HUES64 (cell line): ENCODE data around the gene IL17RC.

Experiments
- H3K27ac ChIP-seq: 2 replicates; pipeline ENCODE4 v1.7.0; 2013; ENCODE audit warnings: low read depth, low read length, inconsistent platforms
- H3K27me3 ChIP-seq: 2 replicates; pipeline ENCODE4 v1.6.1; 2013; ENCODE audit warnings: mild to moderate bottlenecking, low read length; ENCODE audit not compliant: insufficient read depth
- H3K36me3 ChIP-seq: 2 replicates; pipeline ENCODE4 v1.6.1; 2013; ENCODE audit warnings: mild to moderate bottlenecking, low read length; ENCODE audit not compliant: insufficient read depth
- H3K4me1 ChIP-seq: 2 replicates; pipeline ENCODE4 v1.6.1; 2013; ENCODE audit warnings: mild to moderate bottlenecking, low read length, moderate library complexity; ENCODE audit not compliant: insufficient read depth
- H3K4me3 ChIP-seq: 2 replicates; pipeline ENCODE4 v1.5.1; 2013; ENCODE audit warnings: mild to moderate bottlenecking, low read length, moderate library complexity
- H3K9ac ChIP-seq: 2 replicates; pipeline ENCODE4 v1.6.1; 2013; ENCODE audit warnings: mild to moderate bottlenecking, low read depth, low read length
- H3K9me3 ChIP-seq: 2 replicates; pipeline ENCODE4 v1.6.1; 2013; ENCODE audit warnings: low read depth, low read length; ENCODE audit not compliant: insufficient read depth
- WGBS: fragments of 150-250, 120-280 bp; methylation state at CpG from one replicate; pipeline ENCODE4 v1.1.7; 2013; ENCODE audit warnings: missing lambda C conversion rate; 5-methylcytosine and 5-hydroxymethylcytosine counted together

Gene IL17RC

GRCh38 chr3:9969632-9970019 lies 52.7 kb downstream of the IL17RC start:
- WGBS: 93% methylated on average over 4 of the region's 4 CpGs
- peaks cover 69% of the 10 kb centered on the region for H3K36me3 ChIP-seq
- H3K27me3 ChIP-seq: no peaks in the 10 kb centered on the region
- no peak overlapping the region for H3K4me3 ChIP-seq
- no peaks in the 10 kb centered on the region for H3K9me3 ChIP-seq
- H3K27ac ChIP-seq: no peak overlapping the region
- no peaks in the 10 kb centered on the region for H3K4me1 ChIP-seq
- H3K9ac ChIP-seq: no peak overlapping the region

GRCh38 chr3:9970020-9970652 lies 53.2 kb downstream of the IL17RC start:
- 95% methylated on average over 3 of the region's 3 CpGs for WGBS
- H3K27me3 ChIP-seq: no peaks in the 10 kb centered on the region
- no peak overlapping the region for H3K4me3 ChIP-seq
- no peaks in the 10 kb centered on the region for H3K4me1 ChIP-seq
- peaks cover 72% of the 10 kb centered on the region for H3K36me3 ChIP-seq
- H3K9me3 ChIP-seq: no peaks in the 10 kb centered on the region
- H3K27ac ChIP-seq: no peak overlapping the region
- no peak overlapping the region for H3K9ac ChIP-seq

- Histone ChIP-seq H3K9me3 (no peaks in the 10 kb centered on the region), H3K9ac (no peak overlapping the region), H3K4me1 (no peaks in the 10 kb centered on the region), H3K4me3 (no peak overlapping the region), H3K27me3 (no peaks in the 10 kb centered on the region), H3K27ac (no peak overlapping the region; the same call in 1 of the 2 replicates), H3K36me3 (peaks cover 61% of the 10 kb centered on the region)
- WGBS: 86% methylated on average over 5 of the region's 7 CpGs
These were observed 60.1 kb downstream of the IL17RC start for GRCh38 chr3:9976721-9977709.

DNA sequence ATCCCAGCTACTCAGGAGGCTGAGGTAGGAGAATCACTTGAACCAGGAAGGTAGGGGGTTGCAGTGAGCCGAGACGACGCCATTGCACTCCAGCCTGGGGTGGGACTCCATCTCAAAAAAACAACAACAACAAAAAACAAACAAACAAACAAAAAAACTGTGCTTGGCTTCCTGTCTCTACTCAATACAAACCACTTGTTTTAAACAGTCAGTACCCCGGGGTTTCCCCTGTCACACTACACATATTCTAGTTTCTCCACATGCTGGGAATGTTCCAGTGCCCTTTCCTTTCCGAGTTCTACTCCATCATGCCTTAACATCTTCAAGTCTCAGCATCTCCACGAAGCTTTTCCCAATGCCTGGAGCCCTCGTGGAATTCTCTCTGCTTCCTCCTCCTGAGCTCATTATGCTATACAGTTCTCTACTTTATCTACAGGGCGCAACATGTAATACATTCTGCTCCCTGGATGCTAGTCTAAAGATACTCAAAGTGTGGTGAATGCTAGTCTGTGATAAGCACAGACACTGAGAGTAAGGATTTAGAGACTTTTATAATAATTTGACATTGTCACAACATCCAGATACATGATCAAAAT lies 61.9 kb downstream of the IL17RC start:
- Histone ChIP-seq H3K9ac (no peak overlapping the region), H3K27ac (no peak overlapping the region), H3K4me3 (no peak overlapping the region), H3K9me3 (no peaks in the 10 kb centered on the region), H3K27me3 (no peaks in the 10 kb centered on the region), H3K36me3 (peaks cover 46% of the 10 kb centered on the region), H3K4me1 (no peaks in the 10 kb centered on the region)
- WGBS: 95% methylated on average over 8 of the region's 8 CpGs

DNA sequence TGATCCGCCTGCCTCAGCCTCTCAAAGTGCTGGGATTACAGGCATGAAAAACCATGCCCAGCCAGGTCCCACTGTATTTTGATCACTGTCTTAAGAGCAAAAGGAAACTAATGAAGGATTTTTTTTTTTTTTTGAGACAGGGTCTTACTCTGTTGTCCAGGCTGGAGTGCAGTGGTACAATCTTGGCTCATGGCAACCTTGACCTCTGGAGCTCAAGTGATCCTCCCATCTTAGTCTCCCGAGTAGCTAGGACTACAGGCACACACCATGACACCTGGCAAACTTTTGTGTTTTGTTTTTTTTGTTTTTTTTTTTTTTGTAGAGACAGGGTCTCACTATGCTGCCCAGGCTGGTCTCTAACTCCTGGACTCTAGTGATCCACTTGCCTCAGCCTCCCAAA lies 63.4 kb downstream of the IL17RC start:
- Histone ChIP-seq H3K4me3 (no peak overlapping the region), H3K9ac (no peak overlapping the region), H3K36me3 (peaks cover 41% of the 10 kb centered on the region), H3K27ac (no peak overlapping the region), H3K9me3 (no peaks in the 10 kb centered on the region), H3K4me1 (no peaks in the 10 kb centered on the region), H3K27me3 (no peaks in the 10 kb centered on the region)
- WGBS: 98% methylated on average over 2 of the region's 2 CpGs
